ENCODE results near the gene FBRSL1.
A peak's percentile ranks its signal among the peaks of the same experiment; 100 is the strongest.

The FBRSL1 gene

DNA sequence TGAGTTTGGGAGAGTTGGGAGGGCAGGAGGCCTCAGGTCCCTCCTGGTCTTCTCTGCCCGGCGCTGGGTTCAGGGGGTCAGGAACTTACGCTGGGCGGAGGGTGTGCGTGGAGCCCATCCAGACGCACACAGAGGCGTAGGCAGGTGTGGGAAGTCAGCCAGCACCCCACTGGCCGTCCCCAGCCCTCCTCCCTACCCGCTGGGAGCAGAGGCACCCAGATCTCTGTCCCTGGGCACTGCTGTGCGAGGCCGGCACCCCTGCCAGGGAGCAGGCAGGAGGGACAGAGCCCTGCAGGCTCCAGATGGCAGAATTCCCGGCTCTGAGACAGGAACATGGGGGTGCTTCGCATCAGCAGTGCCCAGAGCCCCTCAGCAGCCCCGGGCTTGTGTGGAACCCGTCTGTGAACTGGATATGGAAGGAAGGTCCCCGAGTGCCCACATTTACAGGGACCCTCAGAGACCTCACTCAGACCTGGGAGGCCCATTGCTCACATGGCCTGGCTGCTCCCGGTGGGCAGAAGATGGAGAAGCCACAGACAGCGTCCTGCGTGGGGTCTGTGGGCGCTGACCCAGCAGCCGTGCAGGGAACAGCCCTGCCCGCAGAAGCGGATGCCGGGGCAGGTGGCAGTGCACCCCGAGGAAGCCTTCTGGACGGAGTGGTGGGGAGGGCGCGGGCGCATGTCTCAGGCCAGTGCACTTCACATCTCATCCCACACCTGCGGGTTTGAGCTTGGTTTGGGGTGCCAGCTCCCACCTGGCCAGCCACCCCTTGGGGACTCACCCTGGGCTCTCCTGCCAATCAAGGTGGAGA lies 61.1 kb downstream of the FBRSL1 start:
- POLR2A ChIA-PET, result no interaction called here
- TF ChIP-seq, protein P1, sequence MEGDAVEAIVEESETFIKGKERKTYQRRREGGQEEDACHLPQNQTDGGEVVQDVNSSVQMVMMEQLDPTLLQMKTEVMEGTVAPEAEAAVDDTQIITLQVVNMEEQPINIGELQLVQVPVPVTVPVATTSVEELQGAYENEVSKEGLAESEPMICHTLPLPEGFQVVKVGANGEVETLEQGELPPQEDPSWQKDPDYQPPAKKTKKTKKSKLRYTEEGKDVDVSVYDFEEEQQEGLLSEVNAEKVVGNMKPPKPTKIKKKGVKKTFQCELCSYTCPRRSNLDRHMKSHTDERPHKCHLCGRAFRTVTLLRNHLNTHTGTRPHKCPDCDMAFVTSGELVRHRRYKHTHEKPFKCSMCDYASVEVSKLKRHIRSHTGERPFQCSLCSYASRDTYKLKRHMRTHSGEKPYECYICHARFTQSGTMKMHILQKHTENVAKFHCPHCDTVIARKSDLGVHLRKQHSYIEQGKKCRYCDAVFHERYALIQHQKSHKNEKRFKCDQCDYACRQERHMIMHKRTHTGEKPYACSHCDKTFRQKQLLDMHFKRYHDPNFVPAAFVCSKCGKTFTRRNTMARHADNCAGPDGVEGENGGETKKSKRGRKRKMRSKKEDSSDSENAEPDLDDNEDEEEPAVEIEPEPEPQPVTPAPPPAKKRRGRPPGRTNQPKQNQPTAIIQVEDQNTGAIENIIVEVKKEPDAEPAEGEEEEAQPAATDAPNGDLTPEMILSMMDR (IDR thresholded peaks at IDR 0.05; ENCODE audit: insufficient read depth, low read length, missing control alignments), result no peak
- CTCF ChIA-PET, result interaction anchor here (1.3 kb wide), 1 partner anchor 10 kb away, joined by 3 read pairs; no protein-coding TSS in a partner anchor
- no peak overlapping the region for H3K4me3 ChIP-seq (ENCODE audit: low read depth, low read length)
- DNase-seq (ENCODE audit: low read depth, low spot score), result no peak

DNA sequence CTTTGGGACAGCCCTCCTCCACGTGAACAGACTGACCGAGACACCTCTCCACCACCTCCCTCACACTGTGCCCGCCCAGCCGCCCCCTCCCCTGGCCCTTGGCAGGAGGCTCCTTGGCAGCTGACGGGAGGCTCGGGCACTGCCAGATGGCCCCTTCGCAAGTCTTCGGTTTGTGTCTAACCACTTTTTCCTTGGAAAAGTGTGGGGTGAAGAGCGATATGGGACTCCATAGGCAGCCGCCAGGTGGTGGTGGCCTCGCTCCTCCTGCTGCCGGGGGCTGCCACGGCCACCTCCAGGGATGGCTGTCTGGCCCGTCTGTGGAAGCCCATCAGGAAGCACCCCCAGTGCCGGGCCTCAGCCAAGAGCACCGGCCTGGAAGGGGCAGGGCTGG lies 61.7 kb downstream of the FBRSL1 start:
- no peak for DNase-seq (ENCODE audit: low read depth, low spot score)
- ChIA-PET POLR2A (no interaction called here), CTCF (no interaction called here)
- no peak overlapping the region for H3K4me3 ChIP-seq (ENCODE audit: low read depth, low read length)
- TF ChIP-seq, protein P1 (IDR thresholded peaks at IDR 0.05; ENCODE audit: insufficient read depth, low read length, missing control alignments), result no peak

DNA sequence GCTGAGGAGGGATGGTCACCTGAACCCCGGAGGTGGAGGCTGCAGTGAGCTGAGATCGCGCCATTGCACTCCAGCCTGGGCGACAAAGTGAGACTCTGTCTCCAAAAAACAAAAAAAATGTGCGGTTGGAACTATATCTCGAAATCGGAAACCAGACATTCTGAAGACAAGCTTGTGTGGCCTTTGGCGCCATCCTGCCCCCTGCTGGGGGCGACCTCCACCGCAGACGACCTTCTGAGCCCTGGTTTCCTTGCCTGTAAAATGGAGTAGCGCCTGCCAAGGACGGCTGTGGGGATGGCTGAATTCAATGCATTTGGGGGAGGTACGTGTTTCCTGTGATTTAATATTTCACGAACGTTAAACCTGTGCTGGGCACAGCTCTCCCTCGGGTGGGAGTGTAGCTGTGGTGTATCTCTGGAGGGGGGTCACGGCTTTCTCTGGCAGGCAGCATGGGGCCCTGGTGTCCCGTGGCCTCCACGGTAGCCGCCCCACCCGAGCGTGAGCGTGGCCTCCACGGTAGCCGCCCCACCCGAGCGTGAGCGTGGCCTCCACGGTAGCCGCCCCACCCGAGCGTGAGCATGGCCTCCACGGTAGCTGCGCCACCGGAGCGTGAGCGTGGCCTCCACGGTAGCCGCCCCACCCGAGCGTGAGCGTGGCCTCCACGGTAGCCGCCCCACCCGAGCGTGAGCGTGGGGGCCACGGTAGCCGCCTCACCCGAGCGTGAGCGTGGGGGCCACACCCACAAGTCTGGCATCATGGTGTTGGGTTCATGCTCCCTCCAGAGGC lies 65.1 kb downstream of the FBRSL1 start:
- ChIA-PET POLR2A (no interaction called here), CTCF (interaction anchor here (0.8 to 1.7 kb wide), 4 partner anchors 9 to 401 kb away, joined by 3 to 6 read pairs (median 5); no protein-coding TSS in a partner anchor)
- no peak overlapping the region for H3K4me3 ChIP-seq (ENCODE audit: low read depth, low read length)
- DNase-seq (ENCODE audit: low read depth, low spot score), result no peak
- TF ChIP-seq, protein P1 (IDR thresholded peaks at IDR 0.05; ENCODE audit: insufficient read depth, low read length, missing control alignments), result peak; percentile 12

DNA sequence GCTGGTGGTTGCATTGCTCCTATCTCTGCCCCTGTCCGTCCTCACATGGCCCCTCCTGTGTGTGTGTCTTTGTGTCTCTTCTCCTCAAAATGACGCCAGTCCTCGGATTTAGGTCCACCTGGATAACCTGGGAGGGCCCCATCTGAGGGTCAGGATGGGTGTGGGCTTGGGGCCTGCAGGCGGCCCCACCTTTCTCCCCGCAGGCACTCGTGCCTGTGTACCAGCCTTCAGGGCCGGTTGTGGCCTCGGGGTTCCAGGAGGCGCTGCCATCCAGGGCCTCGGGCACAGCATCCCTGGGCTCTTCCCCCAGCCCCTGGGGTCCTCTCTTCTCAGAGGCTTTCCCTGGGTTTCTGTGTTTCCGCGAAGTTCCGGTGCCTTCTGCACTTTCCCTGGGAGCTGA lies 65.7 kb downstream of the FBRSL1 start:
- ChIA-PET POLR2A (no interaction called here), CTCF (interaction anchor here (0.8 to 1.3 kb wide), 2 partner anchors 33 to 402 kb away, joined by 3 to 6 read pairs; no protein-coding TSS in a partner anchor)
- TF ChIP-seq, protein P1 (IDR thresholded peaks at IDR 0.05; ENCODE audit: insufficient read depth, low read length, missing control alignments), result no peak
- DNase-seq (ENCODE audit: low read depth, low spot score), result no peak
- H3K4me3 ChIP-seq (ENCODE audit: low read depth, low read length), result no peak overlapping the region

DNA sequence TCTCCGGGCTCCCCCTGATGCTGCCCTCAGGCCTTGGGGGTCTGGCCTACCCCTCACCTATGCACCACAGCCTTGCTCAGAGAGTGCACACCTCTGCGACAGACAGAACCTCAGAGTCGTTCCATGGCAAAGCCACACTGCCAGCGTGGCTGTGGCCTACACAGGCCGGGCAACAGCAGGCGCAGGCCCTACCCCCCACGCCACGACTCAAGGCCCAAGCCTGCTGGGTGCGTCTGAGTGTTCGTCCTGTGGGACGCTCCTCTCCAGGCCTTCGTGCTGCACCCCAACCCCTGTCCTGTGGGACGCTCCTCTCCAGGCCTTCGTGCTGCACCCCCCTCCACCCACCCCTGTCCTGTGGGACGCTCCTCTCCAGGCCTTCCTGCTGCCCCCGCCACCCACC lies 66.3 kb downstream of the FBRSL1 start:
- TF ChIP-seq, protein P1 (IDR thresholded peaks at IDR 0.05; ENCODE audit: insufficient read depth, low read length, missing control alignments), result no peak
- POLR2A ChIA-PET, result no interaction called here
- CTCF ChIA-PET, result no interaction called here

DNA sequence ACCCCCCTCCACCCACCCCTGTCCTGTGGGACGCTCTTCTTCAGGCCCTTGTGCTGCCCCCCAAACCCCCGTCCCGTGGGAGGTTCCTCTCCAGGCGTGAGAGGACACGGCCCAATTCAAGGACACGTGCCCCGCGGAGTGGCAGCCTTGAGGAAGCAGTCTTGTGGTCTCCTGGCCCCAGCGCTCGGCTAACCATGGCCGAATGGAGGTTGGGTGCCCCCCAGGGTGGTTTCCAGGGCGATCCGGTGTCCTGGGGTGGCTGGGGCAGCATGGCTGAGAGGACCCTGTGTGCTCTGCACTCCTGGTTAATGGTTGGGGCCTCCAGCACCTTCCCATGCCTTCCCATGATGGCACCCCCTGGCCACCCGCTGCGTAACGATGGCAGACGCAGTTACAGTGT lies 66.8 kb downstream of the FBRSL1 start:
- POLR2A ChIA-PET, result no interaction called here
- TF ChIP-seq, protein P1 (IDR thresholded peaks at IDR 0.05; ENCODE audit: insufficient read depth, low read length, missing control alignments), result no peak
- DNase-seq (ENCODE audit: low read depth, low spot score), result no peak
- no peak overlapping the region for H3K4me3 ChIP-seq (ENCODE audit: low read depth, low read length)
- CTCF ChIA-PET, result interaction anchor here (1.4 to 3.2 kb wide), 2 partner anchors 12 to 141 kb away, joined by 3 to 21 read pairs; no protein-coding TSS in a partner anchor

More for the DNA sequence above, 66.3 kb downstream of the FBRSL1 start:
- H3K4me3 ChIP-seq (ENCODE audit: low read depth, low read length), result no peak overlapping the region
- no peak for DNase-seq (ENCODE audit: low read depth, low spot score)

Data from AG04449 (cell line).